Heart left ventricle (tissue), 13 donors: ENCODE data around the gene CHD2.

Source experiments
- POLR2A ChIP-seq, 2 donors: fragments of 450-650 bp; IDR thresholded peaks; one replicate each; pipeline ENCODE4 v1.6.1; 2017; ENCODE audit warnings: antibody characterized with exemption in 2 of 2, mild to moderate bottlenecking in 2 of 2, moderate library complexity in 2 of 2
- TF ChIP-seq, protein P1 (sequence below), 12 donors: fragments of 200-600 bp; sonication (generic) in 4 of 12; IDR thresholded peaks; one replicate each; pipeline versions ENCODE4 v1.5.0 to v1.8.0; 2018 to 2022; ENCODE audit warnings: antibody characterized with exemption in 12 of 12, mild to moderate bottlenecking in 5 of 12
- donor health status: ischemic (EF 13 %, LVEDD 7.1; RV severe dilation, severe dysfunction).
- donor health status: DM: no; HTN: yes; CAD: no.
- donor health status: DM: no; HTN: no; CAD: no.
- donor health status: ischemic (EF 25% LVEDD 6.9; RV normal size, moderate dysfunction).
- donor health status: ischemic (EF 25% LVEDD 5.7; RV mildly dilated, moderate dysfunction).
- donor health status: ischemic (EF 35%, LVEDD 5.7; RV mildly dilated, moderate dysfunction).
- donor health status: nonischemic (EF 11% LVEDD 7.7; RV severe dilation, severe dysfunction).
- donor health status: DM: yes; HTN: yes; CAD: no.
- donor health status: PGD.
- donor health status: ischemic (EF 29% LVEDD 5.4; RV normal size, mild dysfunction).
- donor health status: nonischemic (EF 23%, LVEDD 6.1; RV moderate dilation, normal function).

DNA sequence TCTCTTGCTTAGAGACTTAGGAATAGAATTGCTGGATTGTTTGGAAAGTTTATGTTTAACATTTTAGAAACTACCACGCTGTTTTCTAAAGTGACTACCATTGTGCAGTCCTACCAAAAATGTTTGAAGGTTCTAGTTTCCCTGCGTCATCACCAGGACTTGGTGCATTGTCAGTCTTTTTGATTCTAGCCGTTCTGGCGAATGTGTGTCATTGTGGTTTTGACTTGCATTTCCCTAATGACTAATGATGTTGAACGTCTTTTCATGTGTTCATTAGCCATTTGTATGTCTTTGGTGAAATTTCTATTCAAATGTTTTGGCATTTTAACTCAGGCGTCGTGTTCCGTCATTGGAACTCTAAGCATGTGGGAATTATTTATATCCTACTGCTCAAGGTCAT is 58.0 kb downstream of the CHD2 start:
- TF ChIP-seq, protein P1, sequence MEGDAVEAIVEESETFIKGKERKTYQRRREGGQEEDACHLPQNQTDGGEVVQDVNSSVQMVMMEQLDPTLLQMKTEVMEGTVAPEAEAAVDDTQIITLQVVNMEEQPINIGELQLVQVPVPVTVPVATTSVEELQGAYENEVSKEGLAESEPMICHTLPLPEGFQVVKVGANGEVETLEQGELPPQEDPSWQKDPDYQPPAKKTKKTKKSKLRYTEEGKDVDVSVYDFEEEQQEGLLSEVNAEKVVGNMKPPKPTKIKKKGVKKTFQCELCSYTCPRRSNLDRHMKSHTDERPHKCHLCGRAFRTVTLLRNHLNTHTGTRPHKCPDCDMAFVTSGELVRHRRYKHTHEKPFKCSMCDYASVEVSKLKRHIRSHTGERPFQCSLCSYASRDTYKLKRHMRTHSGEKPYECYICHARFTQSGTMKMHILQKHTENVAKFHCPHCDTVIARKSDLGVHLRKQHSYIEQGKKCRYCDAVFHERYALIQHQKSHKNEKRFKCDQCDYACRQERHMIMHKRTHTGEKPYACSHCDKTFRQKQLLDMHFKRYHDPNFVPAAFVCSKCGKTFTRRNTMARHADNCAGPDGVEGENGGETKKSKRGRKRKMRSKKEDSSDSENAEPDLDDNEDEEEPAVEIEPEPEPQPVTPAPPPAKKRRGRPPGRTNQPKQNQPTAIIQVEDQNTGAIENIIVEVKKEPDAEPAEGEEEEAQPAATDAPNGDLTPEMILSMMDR (IDR thresholded peaks at IDR 0.05) = no peak
- TF ChIP-seq POLR2A (IDR thresholded peaks at IDR 0.05) = no peak
